ENCODE data around the gene ST14.

ST14 gene

GRCh38 chr11:130159657-130160497 is at the start of gene ST14:
Gene ST14, plus strand, starts transcription at chr11:130159782. Its CDS starts 198 bp downstream, at chr11:130159980.
- peak in 1 of 2 donors; percentile 58 for DNase-seq

- no peak for DNase-seq
Observed at GRCh38 chr11:130110339-130111108, 49.1 kb upstream of the ST14 start.

GRCh38 chr11:130112071-130112830 is 47.3 kb upstream of the ST14 start:
- no peak for DNase-seq

GRCh38 chr11:130114281-130114680 is 45.3 kb upstream of the ST14 start:
- no peak for DNase-seq

- DNase-seq: no peak
Observed at GRCh38 chr11:130114726-130115125, 44.9 kb upstream of the ST14 start.

GRCh38 chr11:130115218-130115617 is 44.4 kb upstream of the ST14 start:
- DNase-seq: no peak

GRCh38 chr11:130118165-130118564 is 41.4 kb upstream of the ST14 start:
- DNase-seq: no peak

- DNase-seq: no peak
Observed at GRCh38 chr11:130118636-130119387, 40.8 kb upstream of the ST14 start.

GRCh38 chr11:130120045-130120444 is 39.5 kb upstream of the ST14 start:
- DNase-seq: no peak

- no peak for DNase-seq
Observed at GRCh38 chr11:130121445-130121978, 38.1 kb upstream of the ST14 start.

GRCh38 chr11:130122141-130122575 is 37.4 kb upstream of the ST14 start:
- DNase-seq: peak in 1 of 2 donors; percentile 25

GRCh38 chr11:130123414-130124040 is 36.1 kb upstream of the ST14 start:
- DNase-seq: no peak

- DNase-seq: peak; percentile 95 to 99
Observed at GRCh38 chr11:130124096-130124495, 35.5 kb upstream of the ST14 start.

- no peak for DNase-seq
Observed at GRCh38 chr11:130125638-130126037, 33.9 kb upstream of the ST14 start.

GRCh38 chr11:130126516-130126915 is 33.1 kb upstream of the ST14 start:
- DNase-seq: peak in 1 of 2 donors; percentile 29

- DNase-seq: no peak
Observed at GRCh38 chr11:130127509-130127908, 32.1 kb upstream of the ST14 start.

GRCh38 chr11:130128626-130129025 is 31.0 kb upstream of the ST14 start:
- DNase-seq: no peak

GRCh38 chr11:130129922-130130321 is 29.7 kb upstream of the ST14 start:
- no peak for DNase-seq

- peak; percentile 55 to 89 for DNase-seq
Observed at GRCh38 chr11:130131961-130132850, 27.4 kb upstream of the ST14 start.

- no peak for DNase-seq
Observed at GRCh38 chr11:130133716-130134115, 25.9 kb upstream of the ST14 start.

- DNase-seq: no peak
Observed at GRCh38 chr11:130136107-130136506, 23.5 kb upstream of the ST14 start.
